Right ventricle myocardium superior (tissue), 1 donor: ENCODE data around the gene HIPK3. TPM values are rescaled to one million over a fixed set of nuclear protein-coding genes. Genes with fewer than 3 reads are reported as not detected.
"Not testable (repeated sequence)": the region's sequence is repeated elsewhere in the genome, so short reads cannot be mapped to it uniquely, and the experiment has no call there.

ENCODE experiments used
- ATAC-seq: fragments of 200-7000 bp; cut with Tn5 transposase; one replicate; pipeline ENCODE4 v1.9.1; 2020; ENCODE audit warnings: mild to moderate bottlenecking; ENCODE audit not compliant: poor library complexity
- DNase-seq: peaks from one replicate; pipeline ENCODE4 v3.0.0-alpha.2; 2020
- intact Hi-C: fragments of 100-400 bp; cut with DNase I; formaldehyde crosslinking; loops from one replicate; pipeline ENCODE4 v1.11.2; 2022
- total RNA-seq: library from RNA; stranded (reverse); fragmentation: NEBNext Ultra II Directional; extraction: Animal tissue kit (Norgen Biotek cat#: 25700); gene quantifications from one replicate; pipeline ENCODE4 v1.2.1, GENCODE V29; 2021
- donor health status: DM: no; HTN: yes; CAD: no; lungs with severe emphysema.

Gene HIPK3
- total RNA-seq, 1 donor from 2014 or later = 294 TPM

DNA sequence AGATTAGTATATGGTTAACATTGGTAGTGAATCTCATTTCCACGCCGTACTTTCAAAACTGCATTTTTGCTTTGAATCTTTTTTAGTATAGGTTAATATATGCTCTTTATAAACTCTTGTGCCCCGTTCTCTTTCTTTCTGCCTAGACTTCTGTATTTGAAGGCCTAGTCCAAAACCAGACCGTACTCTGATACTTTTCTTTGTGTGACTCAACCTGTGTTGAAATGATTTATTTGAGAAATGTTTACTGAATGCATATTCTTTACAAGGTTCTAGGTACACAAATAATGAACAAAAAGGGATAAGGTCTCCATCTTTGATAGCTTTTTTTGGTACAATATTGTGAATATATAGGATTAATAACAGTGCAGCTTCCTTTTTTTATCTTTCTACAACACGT is 68.3 kb downstream of the HIPK3 start:
- DNase-seq (no peak), ATAC-seq (no peak)
- intact Hi-C loops = loop anchor here (5.0 kb wide), 1 partner anchor 68 kb away; the partner anchor contains the start of gene HIPK3

DNA sequence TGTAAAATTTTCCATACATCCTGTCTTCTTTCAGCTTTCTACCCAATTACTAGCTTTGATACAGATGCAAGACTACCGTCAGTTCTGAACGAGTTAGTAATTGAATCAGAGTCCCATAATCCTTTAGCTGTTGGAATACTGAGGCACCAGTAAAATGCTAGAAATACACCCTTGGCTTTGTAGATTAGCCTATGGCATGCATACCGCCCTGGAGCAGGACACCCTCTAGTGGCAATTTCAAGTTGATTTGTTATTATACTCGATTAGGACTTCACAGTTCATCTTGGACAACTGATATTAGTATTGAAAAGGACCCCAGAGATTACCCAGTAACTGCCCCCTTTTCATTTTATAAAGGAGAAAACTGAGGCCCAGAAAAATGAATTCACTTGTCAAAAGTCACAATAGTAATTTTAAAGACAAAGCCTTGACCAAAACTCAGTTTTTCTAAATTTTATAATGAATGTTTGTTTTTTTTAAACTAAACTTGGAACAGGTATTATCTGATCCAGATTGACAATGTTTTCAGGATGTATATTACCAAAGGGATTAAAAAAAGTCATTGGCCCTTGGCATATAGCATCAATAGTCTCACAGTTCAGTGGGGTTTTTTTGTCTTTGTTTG is 72.6 kb downstream of the HIPK3 start:
- DNase-seq (no peak), ATAC-seq (peak; percentile 75)
- intact Hi-C loops = loop anchor here (5.0 kb wide), 2 partner anchors 73 to 163 kb away; partner anchors contain the start of gene HIPK3

DNA sequence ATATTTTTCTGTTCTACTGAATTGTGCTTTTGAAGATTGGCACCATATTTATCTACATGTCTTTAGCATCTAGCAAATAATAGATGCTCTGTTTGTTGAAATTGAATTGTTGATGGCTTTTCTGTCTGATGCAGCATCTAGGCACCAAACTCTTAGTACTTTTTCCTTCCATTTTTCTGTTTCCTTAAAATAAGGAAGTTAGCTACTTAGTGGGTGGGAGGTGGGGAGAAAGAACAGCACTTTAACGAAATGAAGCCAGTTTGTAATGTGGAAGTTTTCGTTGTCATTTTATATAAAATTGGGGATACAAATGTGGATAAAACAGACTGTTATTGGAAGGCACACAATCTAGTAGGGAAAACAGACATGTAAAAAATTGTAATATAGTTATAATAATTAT is 76.6 kb downstream of the HIPK3 start:
- ATAC-seq (no peak), DNase-seq (no peak)
- intact Hi-C loops = loop anchor here (5.0 kb wide), 1 partner anchor 167 kb away; no protein-coding TSS in a partner anchor

DNA sequence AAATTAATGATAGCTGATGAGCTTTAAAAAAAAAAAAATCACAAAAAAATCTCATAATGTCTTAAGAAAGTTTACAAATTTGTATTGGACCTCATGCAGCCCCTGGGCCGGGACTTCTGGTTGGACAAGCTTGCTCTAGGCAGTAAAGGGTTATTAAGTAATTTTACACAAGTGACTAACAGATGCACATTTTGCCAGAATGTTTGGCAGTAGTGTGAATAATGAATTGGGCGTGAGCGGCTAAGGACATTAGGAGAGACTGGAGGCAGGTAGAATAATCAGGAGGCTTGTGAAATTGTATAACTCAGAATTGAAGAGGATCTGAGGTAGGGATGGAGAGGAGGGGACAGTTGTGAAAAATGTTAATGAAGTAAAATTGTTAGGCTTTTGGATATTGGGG is 77.4 kb downstream of the HIPK3 start:
- DNase-seq (no peak), ATAC-seq (no peak)
- intact Hi-C loops = loop anchor here (5.0 kb wide), 1 partner anchor 167 kb away; no protein-coding TSS in a partner anchor

DNA sequence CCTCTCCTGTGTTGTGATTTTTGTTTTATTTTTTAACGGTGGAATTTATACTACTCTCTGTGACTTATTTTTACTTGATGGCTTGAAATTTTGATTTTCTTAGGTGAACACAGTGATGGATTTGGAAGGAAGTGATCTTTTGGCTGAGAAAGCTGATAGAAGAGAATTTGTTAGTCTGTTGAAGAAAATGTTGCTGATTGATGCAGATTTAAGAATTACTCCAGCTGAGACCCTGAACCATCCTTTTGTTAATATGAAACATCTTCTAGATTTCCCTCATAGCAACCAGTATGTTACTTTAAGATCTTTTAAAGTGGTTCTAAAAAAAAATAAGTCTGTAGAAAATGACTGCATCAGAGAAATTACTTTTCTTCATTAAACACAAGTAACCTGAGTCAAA is 82.1 kb downstream of the HIPK3 start:
- intact Hi-C loops = no loop called here
- DNase-seq (no peak), ATAC-seq (no peak)

DNA sequence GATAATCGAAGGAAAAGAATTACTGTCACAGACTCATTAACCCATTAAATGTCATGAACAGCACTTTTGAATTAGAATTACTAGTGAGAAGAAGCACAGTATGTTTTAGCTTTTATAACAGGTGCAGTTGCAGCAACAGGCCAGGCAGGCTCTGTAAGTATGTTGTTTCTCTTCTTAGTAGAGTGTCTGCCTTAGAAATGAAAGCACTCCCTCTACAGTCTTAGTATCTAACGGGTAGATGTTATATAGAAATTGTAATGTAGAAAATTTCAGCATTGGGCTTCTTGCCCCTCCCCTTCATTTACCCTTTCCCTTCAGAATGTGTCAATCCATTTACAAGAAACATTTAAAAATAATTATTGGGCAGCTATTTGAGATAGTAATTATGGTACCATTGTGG is 87.4 kb downstream of the HIPK3 start:
- intact Hi-C loops = no loop called here
- ATAC-seq (peak; percentile 51), DNase-seq (no peak)

DNA sequence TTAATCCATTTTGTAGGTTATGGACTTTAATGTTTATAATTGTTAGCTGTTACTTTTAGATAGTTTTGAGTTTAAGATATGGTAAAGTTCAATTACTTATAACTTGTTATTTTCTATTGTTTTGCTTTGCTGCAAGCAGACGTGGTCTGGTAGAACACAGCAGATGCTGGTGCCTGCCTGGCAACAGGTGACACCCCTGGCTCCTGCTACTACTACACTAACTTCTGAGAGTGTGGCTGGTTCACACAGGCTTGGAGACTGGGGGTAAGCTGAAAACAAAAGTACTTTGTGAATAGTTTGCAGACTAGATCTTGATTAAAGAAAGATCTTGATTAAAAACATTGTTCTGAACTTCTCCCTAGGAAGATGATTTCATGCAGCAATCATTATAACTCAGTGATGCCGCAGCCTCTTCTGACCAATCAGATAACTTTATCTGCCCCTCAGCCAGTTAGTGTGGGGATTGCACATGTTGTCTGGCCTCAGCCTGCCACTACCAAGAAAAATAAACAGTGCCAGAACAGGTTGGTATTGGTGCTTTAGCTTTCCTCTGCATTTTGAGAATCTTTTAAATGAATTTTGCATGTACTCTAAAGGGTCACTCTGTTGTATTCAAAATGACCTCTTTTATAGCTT is 90.4 kb downstream of the HIPK3 start:
- DNase-seq = no peak
- no peak for ATAC-seq
- intact Hi-C loops = no loop called here

DNA sequence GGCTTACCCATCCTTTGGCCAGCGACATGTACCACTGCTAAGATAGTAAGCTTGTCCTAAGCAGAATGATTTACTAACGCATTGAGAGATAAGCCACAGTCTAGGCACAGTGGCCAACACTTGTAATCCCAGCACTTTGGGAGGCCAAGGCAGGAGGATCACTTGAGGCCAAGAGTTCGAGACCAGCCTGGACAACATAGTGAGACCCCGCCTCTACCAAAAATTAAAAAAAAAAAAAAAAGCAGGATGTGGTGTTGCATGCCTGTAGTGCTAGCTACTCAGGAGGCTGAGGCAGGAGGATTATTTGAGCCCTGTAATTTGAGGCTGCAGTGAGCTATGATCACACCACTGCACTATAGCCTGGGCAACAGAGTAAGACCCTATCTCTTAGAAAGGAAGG is 93.1 kb downstream of the HIPK3 start:
- no peak for DNase-seq
- ATAC-seq = no peak
- intact Hi-C loops = no loop called here

DNA sequence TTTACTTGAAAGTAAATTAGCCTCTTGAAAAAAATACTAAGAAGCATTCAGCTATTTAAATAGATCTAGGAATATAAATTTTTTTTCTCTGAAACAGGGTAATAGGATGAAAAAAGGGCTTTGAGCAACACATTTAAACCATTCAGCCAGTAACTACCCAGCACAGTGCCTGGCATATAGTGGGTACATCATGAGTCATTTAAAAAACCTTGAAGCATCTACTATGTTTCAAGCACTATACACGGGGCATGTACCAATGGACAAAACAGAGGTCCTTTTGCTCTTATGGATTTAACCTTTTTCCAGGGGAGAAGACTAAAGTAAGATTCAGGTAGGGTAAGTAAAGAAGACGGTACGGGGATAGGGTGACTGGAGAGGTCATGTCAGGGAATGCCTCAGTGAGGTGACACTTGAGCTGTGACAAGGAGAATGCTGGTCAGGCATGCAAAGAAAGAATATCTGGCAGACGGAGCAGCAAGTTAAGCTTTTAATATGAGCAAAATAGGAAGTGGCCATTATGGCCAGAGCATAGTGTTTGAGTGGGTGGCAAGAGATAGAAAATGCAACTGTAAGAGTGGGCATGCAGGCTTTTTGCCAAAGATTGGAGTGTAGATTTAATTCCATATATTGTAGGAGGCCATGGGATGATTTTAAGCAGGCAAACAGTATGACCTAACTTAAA is 101.1 kb downstream of the HIPK3 start:
- peak; percentile 72 for ATAC-seq
- intact Hi-C loops = no loop called here
- no peak for DNase-seq

DNA sequence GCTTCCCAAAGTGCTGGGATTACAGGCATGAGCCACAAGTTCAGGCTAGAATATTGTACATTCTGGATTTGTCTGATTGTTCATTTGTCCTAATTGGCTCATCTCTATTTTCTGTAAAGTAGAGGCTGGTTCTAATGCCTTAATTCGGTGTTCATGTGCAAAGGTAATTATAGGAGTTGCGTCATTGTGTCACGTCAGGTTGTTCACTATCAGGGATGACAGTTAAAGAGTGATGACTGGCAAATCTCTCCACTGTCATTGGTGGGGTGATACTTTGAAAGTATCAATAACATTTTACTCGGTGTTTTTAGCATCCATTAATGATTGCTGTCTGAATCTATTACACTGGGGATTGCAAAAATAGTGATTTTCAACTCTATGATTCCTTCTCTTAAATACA is 103.5 kb downstream of the HIPK3 start:
- ATAC-seq = no peak
- intact Hi-C loops = loop anchor here (10.0 kb wide), 1 partner anchor 384 kb away; no protein-coding TSS in a partner anchor
- no peak for DNase-seq

DNA sequence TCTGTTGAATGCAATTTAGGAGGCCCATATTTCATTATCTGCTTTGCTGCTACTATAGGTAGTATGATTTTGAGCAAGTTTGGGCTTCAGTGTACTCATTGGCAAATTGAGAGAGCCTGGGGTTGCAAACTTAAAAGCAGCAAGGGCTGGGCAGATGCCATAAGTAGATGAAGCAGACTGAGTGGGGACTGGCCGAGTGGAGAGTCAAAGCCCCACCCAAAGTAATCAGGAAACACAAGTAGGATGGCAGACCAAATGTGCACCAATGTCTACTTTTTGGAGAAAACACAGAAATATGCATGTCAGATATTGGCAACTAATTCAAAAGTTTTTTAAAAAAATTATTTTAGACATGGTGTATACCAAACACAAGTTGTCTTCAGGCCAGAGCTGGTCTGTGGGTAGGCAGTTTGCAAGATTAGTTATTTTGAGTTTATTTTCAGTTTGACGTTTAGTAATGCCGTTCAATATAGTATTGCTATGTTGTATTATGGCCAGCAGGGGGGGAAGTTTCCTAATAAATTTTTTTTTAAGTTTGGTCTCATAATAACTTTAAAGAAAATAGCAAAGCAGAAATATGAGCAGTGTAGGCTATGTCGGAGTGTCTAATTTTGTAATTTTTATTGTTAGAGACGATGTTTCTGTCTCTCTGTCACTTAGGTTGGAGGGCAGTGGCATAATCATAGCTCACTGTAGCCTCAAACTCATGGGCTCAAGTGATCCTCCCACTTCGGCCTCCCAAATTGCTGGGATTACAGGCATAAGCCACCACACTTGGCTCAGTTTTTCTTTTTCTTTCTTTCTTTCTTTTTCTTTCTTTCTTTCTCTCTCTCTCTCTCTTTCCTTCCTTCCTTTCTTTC is 105.1 kb downstream of the HIPK3 start:
- peak; percentile 60 for ATAC-seq
- DNase-seq = no peak
- intact Hi-C loops = loop anchor here (2.0 to 10.0 kb wide), 2 partner anchors 327 to 383 kb away; no protein-coding TSS in a partner anchor

DNA sequence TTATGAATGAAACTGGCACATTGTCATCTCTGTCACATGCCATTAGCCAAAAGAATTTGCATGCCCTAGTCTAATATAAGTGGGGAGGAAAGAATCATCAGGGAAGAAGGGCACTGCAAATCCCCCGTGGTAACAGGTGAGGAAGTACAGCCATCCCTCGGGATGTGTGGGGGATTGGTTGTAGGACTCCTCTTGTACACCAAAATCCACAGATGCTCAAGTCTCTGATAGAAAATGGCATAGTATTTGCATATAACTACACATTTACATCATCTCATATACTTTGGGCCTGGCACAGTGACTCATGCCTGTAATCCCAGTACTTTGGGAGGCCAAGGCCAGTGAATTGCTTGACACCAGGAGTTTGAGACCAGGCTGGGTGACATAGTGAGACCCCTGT is 109.7 kb downstream of the HIPK3 start:
- no peak for ATAC-seq
- intact Hi-C loops = loop anchor here (5.0 to 10.0 kb wide), 2 partner anchors 305 to 378 kb away; no protein-coding TSS in a partner anchor
- no peak for DNase-seq

DNA sequence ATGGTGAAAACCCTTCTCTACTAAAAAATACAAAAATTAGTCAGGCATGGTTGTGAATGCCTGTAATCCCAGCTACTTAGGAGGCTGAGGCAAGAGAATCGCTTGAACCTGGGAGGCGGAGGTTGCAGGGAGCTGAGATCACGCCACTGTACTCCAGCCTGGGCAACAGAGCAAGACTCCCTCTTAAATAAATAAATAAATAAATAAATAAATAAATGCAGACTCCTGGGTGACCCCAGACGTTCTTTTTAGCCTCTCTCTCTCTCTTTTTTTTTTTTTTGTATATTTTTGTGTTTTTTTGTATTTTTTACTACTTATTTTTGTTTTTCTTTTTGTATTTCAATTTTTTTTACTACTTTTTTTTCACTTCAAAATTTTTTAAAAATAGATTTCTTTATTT is 111.3 kb downstream of the HIPK3 start:
- not testable (repeated sequence) for ATAC-seq
- intact Hi-C loops = loop anchor here (5.0 to 10.0 kb wide), 2 partner anchors 304 to 376 kb away; no protein-coding TSS in a partner anchor

DNA sequence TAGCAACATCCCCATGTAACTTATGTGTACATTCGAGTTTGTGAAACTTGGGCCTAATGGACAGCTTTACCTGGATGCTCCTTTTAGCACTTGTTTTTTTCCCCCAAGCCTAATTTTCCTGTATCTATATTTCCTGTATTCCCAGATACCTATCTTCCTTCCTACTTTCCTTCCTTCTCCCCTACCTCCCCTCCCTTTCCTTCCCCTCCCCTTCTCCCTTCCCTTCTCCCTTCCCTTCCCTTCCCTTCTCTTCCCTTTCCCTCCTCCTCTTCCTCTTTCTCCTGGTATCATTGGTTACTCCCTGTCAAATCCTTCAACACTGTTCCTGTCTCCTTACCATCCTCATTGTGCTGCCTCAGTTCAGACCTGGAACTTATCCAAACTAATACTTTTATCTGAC is 111.8 kb downstream of the HIPK3 start:
- ATAC-seq (no peak), DNase-seq (no peak)
- intact Hi-C loops = loop anchor here (5.0 to 10.0 kb wide), 2 partner anchors 303 to 376 kb away; no protein-coding TSS in a partner anchor

More for the DNA sequence above, 111.3 kb downstream of the HIPK3 start:
- DNase-seq = not testable (repeated sequence)

DNA sequence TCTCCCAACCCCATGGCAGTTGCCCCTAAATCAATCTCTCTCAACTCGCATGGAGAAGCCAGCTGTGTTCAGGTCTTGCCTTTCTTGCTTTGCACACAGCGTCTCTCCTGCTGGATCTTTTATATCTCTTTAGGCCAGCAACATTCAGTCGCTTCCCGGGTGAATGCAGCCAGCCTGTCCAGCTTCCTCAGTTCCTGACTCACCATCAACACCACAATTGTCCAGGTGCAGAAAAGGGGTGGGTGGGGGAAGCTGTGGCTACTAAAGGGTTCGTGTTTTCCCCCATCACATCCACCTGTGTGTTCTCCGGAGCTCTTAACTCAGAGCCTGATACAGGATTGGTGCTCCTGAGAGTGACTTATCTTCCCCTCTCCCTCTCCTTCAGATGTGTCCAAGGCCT is 116.5 kb downstream of the HIPK3 start:
- intact Hi-C loops = no loop called here
- no peak for DNase-seq

DNA sequence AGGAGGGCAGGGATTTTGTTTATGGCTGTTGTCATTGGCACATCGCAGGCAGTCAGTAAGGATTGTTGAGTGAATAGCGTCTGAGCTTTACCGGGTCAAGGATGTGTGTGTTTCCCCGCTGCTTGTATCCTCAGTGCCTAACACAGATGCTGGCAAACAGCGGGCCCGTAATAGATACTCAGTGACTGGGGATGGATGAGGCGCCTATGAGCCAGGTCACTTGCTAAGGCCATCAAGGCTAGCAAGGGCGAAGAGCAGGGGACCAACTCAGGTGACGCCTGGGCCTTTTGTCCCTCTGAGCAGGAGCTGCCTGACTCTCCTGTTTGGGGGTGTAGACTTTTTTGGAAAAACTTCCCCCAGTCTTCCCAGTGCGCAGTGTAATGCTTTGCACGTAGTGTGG is 118.1 kb downstream of the HIPK3 start:
- DNase-seq (no peak), ATAC-seq (no peak)
- intact Hi-C loops = no loop called here

More for the DNA sequence above, 116.5 kb downstream of the HIPK3 start:
- ATAC-seq = no peak

DNA sequence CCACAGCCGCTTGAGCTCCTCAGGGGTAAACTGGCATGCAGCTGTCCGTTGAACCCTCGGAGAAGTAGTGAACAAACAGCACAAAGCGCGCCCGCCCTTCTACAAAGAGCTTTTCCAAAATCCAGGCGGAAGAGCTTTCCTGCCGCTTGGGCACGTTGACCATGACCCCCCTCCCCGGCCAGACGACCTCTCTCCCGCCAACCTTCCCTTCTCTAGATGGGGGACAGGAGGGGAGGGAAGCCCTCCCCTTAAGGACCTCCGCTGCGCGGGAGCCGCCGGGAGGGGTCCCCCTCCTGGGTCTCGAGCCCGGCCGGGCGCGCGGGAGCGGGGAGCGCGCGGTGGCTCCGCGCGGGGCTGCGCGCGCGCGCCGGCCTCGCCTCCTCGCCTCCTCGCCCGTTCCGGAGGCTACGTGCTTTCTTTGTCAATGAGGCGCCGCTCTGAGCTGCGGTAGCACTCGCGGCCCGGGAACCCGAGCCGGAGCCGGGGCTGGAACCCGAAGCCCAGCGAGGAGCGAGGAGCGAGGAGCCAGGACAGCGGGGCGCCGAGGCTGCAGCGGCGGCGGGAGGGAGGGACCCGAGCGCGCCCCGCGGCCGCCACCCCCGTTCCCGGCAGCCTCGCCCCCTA is 118.6 kb downstream of the HIPK3 start, which contains the start of gene KIAA1549L:
TSS of gene KIAA1549L (plus strand) at position 421 of the 624 bp plus-strand sequence.
- ATAC-seq (no peak), DNase-seq (no peak)
- intact Hi-C loops = no loop called here
